Smooth muscle cell (in vitro differentiated cells): ENCODE measurements around the gene EPM2A. TPM values are rescaled to one million over a fixed set of nuclear protein-coding genes. Genes with fewer than 3 reads are reported as not detected.

ENCODE experiments used
- DNase-seq: peaks from one replicate; lab custom pipeline; 2025; ENCODE audit not compliant: unreplicated experiment; lab: John Stamatoyannopoulos, UW
- H2AFZ ChIP-seq: fragments of 200-600 bp; sonication (generic); 2 replicates; pipeline ENCODE4 v1.6.0; 2016; ENCODE audit warnings: antibody characterized with exemption, low read depth, mild to moderate bottlenecking
- H3F3A ChIP-seq: fragments of 200-600 bp; sonication (generic); 2 replicates; pipeline ENCODE4 v1.6.0; 2017; ENCODE audit warnings: antibody characterized with exemption, low read depth
- H3K27ac ChIP-seq: fragments of 200-600 bp; sonication (generic); 2 replicates; pipeline ENCODE4 v1.5.1; 2016; ENCODE audit warnings: low read depth, mild to moderate bottlenecking
- H3K27me3 ChIP-seq: fragments of 200-600 bp; sonication (generic); 2 replicates; pipeline ENCODE4 v1.6.1; 2016; ENCODE audit warnings: low read depth, mild to moderate bottlenecking
- H3K36me3 ChIP-seq: fragments of 200-600 bp; sonication (generic); 2 replicates; pipeline ENCODE4 v1.5.1; 2016; ENCODE audit warnings: low read depth
- H3K4me1 ChIP-seq: fragments of 200-600 bp; sonication (generic); 2 replicates; pipeline ENCODE4 v1.5.1; 2016; ENCODE audit warnings: low read depth
- H3K4me2 ChIP-seq: fragments of 200-600 bp; sonication (generic); 2 replicates; pipeline ENCODE4 v1.6.0; 2016; ENCODE audit warnings: mild to moderate bottlenecking
- H3K4me3 ChIP-seq: fragments of 200-600 bp; sonication (generic); 2 replicates; pipeline ENCODE4 v1.5.1; 2016; ENCODE audit warnings: mild to moderate bottlenecking
- H3K79me2 ChIP-seq: fragments of 200-600 bp; sonication (generic); 2 replicates; pipeline ENCODE4 v1.6.0; 2016; ENCODE audit warnings: low read depth, mild to moderate bottlenecking
- H3K9ac ChIP-seq: fragments of 200-600 bp; sonication (generic); 2 replicates; pipeline ENCODE4 v1.6.0; 2016; ENCODE audit warnings: low read depth
- H3K9me3 ChIP-seq: fragments of 200-600 bp; sonication (generic); replicated peaks from 2 replicates; pipeline ENCODE4 v1.5.1; 2016; ENCODE audit warnings: low read depth
- H4K20me1 ChIP-seq: fragments of 200-600 bp; sonication (generic); 2 replicates; pipeline ENCODE4 v1.6.0; 2016; ENCODE audit warnings: low read depth
- WGBS: methylation state at CpG from one replicate; pipeline ENCODE4 v1.1.7; 2016; ENCODE audit warnings: low lambda C conversion rate; 5-methylcytosine and 5-hydroxymethylcytosine counted together
- polyA plus RNA-seq: library from polyadenylated mRNA; unstranded; fragments of >200 nt; fragmentation: Nextera tagmentation; extraction: Ambion mirVana; gene quantifications from 2 replicates; pipeline ENCODE4 v1.2.1, GENCODE V29; 2016
- total RNA-seq: library from RNA; depleted of rRNA; stranded (reverse); fragments of >200 nt; gene quantifications from 2 replicates; pipeline ENCODE4 v1.2.3, GENCODE V29; 2014
- TF ChIP-seq, protein P1 (sequence below): fragments of 200-600 bp; sonication (generic); IDR thresholded peaks from 2 replicates; pipeline ENCODE4 v1.5.1; 2017; ENCODE audit warnings: borderline replicate concordance, mild to moderate bottlenecking, antibody characterized with exemption; ENCODE audit not compliant: insufficient read depth, poor library complexity, severe bottlenecking

EPM2A gene
- total and polyA plus RNA-seq, 2 experiments from 2014 or later, result 2.8 to 5.3 TPM

DNA sequence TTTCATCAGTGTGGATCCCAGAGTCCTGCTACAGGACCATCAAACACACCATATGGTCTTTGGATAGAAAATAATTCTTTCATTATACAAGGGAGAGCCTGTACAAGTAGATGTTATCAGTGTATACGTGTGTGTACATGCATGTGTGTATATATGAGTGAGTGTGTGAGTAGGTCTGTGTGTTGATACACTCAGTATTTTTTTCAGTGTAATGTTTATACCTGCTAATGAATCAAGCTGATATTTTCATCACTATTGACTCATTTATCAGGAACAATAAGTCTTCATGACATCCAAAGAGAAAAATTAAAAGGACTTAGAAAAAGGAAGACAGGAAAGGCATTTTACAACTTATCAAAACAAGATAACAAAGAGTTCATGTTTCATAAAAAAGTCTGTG, 66.5 kb downstream of the EPM2A start:
- TF ChIP-seq, protein P1, sequence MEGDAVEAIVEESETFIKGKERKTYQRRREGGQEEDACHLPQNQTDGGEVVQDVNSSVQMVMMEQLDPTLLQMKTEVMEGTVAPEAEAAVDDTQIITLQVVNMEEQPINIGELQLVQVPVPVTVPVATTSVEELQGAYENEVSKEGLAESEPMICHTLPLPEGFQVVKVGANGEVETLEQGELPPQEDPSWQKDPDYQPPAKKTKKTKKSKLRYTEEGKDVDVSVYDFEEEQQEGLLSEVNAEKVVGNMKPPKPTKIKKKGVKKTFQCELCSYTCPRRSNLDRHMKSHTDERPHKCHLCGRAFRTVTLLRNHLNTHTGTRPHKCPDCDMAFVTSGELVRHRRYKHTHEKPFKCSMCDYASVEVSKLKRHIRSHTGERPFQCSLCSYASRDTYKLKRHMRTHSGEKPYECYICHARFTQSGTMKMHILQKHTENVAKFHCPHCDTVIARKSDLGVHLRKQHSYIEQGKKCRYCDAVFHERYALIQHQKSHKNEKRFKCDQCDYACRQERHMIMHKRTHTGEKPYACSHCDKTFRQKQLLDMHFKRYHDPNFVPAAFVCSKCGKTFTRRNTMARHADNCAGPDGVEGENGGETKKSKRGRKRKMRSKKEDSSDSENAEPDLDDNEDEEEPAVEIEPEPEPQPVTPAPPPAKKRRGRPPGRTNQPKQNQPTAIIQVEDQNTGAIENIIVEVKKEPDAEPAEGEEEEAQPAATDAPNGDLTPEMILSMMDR, result no peak
- Histone ChIP-seq H3K36me3 (no peaks in the 10 kb centered on the region), H3K27me3 (no peaks in the 10 kb centered on the region), H3F3A (no peaks in the 10 kb centered on the region), H3K9me3 (no peaks in the 10 kb centered on the region), H3K4me3 (no peak overlapping the region), H2AFZ (no peak overlapping the region), H4K20me1 (no peaks in the 10 kb centered on the region), H3K9ac (no peak overlapping the region), H3K4me2 (no peak overlapping the region), H3K4me1 (no peaks in the 10 kb centered on the region), H3K79me2 (no peaks in the 10 kb centered on the region), H3K27ac (no peak overlapping the region)
- 94% methylated on average over 1 of the region's 1 CpG for WGBS
- no peak for DNase-seq

DNA sequence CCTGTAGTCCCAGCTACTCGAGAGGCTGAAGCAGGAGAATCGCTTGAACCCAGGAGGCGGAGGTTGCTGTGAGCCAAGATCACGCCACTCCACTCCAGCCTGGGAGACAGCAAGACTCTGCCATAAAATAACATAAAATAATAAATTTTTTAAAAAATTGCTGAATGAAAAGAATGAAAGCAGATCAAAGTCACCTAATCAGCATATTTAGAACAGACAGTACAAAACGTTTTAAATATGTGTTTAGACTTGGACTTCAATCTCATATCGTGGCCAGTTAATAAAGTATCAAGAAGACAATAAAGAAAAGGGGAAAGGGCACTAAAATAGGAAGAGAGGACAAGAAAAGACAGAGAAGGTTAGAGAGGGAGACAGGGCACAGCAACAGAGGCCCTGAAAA, 74.6 kb downstream of the EPM2A start:
- Histone ChIP-seq H4K20me1 (no peaks in the 10 kb centered on the region), H3K9ac (no peak overlapping the region), H3K9me3 (no peaks in the 10 kb centered on the region), H2AFZ (no peak overlapping the region), H3K4me3 (no peak overlapping the region), H3K4me1 (no peaks in the 10 kb centered on the region), H3K36me3 (no peaks in the 10 kb centered on the region), H3K27me3 (no peaks in the 10 kb centered on the region), H3K4me2 (no peak overlapping the region), H3K27ac (no peak overlapping the region), H3K79me2 (no peaks in the 10 kb centered on the region), H3F3A (no peaks in the 10 kb centered on the region)
- WGBS, result 86% methylated on average over 6 of the region's 6 CpGs
- TF ChIP-seq, protein P1, result no peak
- no peak for DNase-seq

DNA sequence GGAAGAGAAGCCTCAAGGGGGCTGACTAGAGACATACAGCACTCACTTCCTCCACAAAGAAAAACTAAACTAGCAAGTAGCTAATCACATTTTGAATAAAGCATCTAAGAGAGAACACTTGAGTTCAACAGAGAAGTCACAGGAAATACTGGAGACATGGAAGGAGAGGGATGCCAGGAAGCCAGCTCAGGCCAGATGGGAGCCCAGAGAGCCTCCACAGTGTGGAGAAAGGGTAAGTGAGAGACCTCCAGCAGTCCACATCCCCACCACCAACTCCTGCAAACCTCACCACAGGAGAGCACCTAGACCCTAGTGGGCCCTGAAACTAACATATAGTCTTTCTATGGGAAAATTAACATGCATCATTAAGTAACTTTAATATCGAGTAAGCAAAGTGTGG, 79.2 kb downstream of the EPM2A start:
- Histone ChIP-seq H3K79me2 (no peaks in the 10 kb centered on the region), H3K9me3 (no peaks in the 10 kb centered on the region), H2AFZ (no peak overlapping the region), H3K4me1 (no peaks in the 10 kb centered on the region), H3K9ac (no peak overlapping the region), H3F3A (no peaks in the 10 kb centered on the region), H3K27ac (no peak overlapping the region), H3K27me3 (no peaks in the 10 kb centered on the region), H3K4me2 (no peak overlapping the region), H3K4me3 (no peak overlapping the region), H3K36me3 (no peaks in the 10 kb centered on the region), H4K20me1 (no peaks in the 10 kb centered on the region)
- no peak for DNase-seq
- TF ChIP-seq, protein P1, result no peak
- 97% methylated on average over 1 of the region's 1 CpG for WGBS

DNA sequence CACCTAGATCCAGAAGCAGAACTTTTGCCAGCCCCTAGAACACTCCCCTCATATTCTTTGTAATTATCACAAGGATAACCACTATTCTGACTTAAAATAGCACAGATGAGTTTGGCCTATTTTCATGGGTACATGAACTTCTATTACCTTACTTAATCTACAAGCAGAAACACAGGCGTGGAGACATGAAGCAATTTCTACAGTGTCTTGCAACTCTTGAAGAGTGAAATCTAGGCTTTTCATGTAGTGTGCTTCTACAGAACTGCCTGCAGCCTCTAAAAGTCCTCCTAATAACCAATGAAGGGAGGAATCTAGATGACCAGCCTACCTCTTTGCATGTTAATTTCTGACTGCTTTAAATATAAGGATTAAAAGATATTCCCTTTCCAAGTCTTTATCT, 82.7 kb downstream of the EPM2A start:
- no peaks in the 10 kb centered on the region for H3K9me3 ChIP-seq
- TF ChIP-seq, protein P1, result no peak

More for the DNA sequence above, 82.7 kb downstream of the EPM2A start:
- Histone ChIP-seq H3K9ac (no peak overlapping the region), H3K27me3 (no peaks in the 10 kb centered on the region), H3K4me2 (no peak overlapping the region), H3K4me1 (no peaks in the 10 kb centered on the region), H4K20me1 (no peaks in the 10 kb centered on the region), H3F3A (no peaks in the 10 kb centered on the region), H3K27ac (no peak overlapping the region), H3K36me3 (no peaks in the 10 kb centered on the region), H3K4me3 (no peak overlapping the region), H2AFZ (no peak overlapping the region), H3K79me2 (no peaks in the 10 kb centered on the region)
- 88% methylated on average over 1 of the region's 1 CpG for WGBS
- DNase-seq, result no peak
